SK-N-SH (cell line): Measurements from ENCODE around the gene ATP8A2. TPM values are rescaled to one million over a fixed set of nuclear protein-coding genes. Genes with fewer than 3 reads are reported as not detected.

ENCODE experiments used
- CTCF ChIA-PET: fragments of 300-600, 350-600 bp; formaldehyde crosslinking; extraction: SDS; loops from one replicate; lab custom pipeline; 2021; lab: Yijun Ruan, JAX
- POLR2A ChIA-PET: fragments of 350-600 bp; sonication (Branson Sonifier 250); formaldehyde crosslinking; extraction: SDS; loops from one replicate; lab custom pipeline; 2020; ENCODE audit warnings: antibody characterized with exemption, inconsistent platforms; lab: Yijun Ruan, JAX
- DNase-seq: peaks from one replicate; pipeline ENCODE4 v3.0.0; 2012
- H2AFZ ChIP-seq: fragments of 200-600 bp; sonication (generic); 2 replicates; pipeline ENCODE4 v1.8.1; 2016; ENCODE audit warnings: antibody characterized with exemption, mild to moderate bottlenecking, low read depth
- H3F3A ChIP-seq: fragments of 200-600 bp; sonication (generic); replicated peaks from 2 replicates; pipeline ENCODE3; 2016; ENCODE audit warnings: antibody characterized with exemption, mild to moderate bottlenecking; ENCODE audit not compliant: insufficient read depth
- H3K27ac ChIP-seq, 2 experiments: fragments of 200-500 bp in 1 of 2; fragments of 200-600 bp in 1 of 2; sonication (Bioruptor generic) in 1 of 2; sonication (generic), shearing (Covaris generic) in 1 of 2; 2 replicates each; pipeline versions ENCODE4 v1.5.1 to v1.6.1; 2014 to 2016; ENCODE audit warnings: low read depth in 2 of 2, inconsistent platforms in 1 of 2, low read length in 1 of 2, mild to moderate bottlenecking in 1 of 2, mixed read lengths in 1 of 2
- H3K27me3 ChIP-seq: fragments of 200-600 bp; sonication (generic), shearing (Covaris generic); 2 replicates; pipeline ENCODE4 v1.6.1; 2016; ENCODE audit warnings: mixed run types; ENCODE audit not compliant: insufficient read depth
- H3K36me3 ChIP-seq, 2 experiments: fragments of 200-500 bp in 1 of 2; fragments of 200-600 bp in 1 of 2; sonication (Bioruptor generic) in 1 of 2; sonication (generic) in 1 of 2; replicated peaks in 1 of 2; 2 replicates each; pipeline versions ENCODE3 to v1.5.1; 2014 to 2016; ENCODE audit warnings: low read length in 1 of 2, mild to moderate bottlenecking in 1 of 2; ENCODE audit not compliant: insufficient read depth in 2 of 2, control insufficient read depth in 1 of 2
- H3K4me1 ChIP-seq, 2 experiments: fragments of 200-500 bp in 1 of 2; fragments of 200-600 bp in 1 of 2; sonication (Bioruptor generic) in 1 of 2; sonication (generic), shearing (Covaris generic) in 1 of 2; 2 replicates each; pipeline versions ENCODE4 v1.5.1 to v1.6.1; 2014 to 2016; ENCODE audit warnings: low read depth in 1 of 2, low read length in 1 of 2, mixed run types in 1 of 2; ENCODE audit not compliant: insufficient read depth in 2 of 2, control insufficient read depth in 1 of 2
- H3K4me2 ChIP-seq: fragments of 200-600 bp; sonication (generic), shearing (Covaris generic); 2 replicates; pipeline ENCODE4 v1.6.1; 2017; ENCODE audit warnings: mixed run types
- H3K4me3 ChIP-seq, 2 experiments: fragments of 200-500 bp in 1 of 2; fragments of 200-600 bp in 1 of 2; sonication (Bioruptor generic) in 1 of 2; sonication (generic), shearing (Covaris generic) in 1 of 2; 2 replicates each; pipeline versions ENCODE4 v1.5.1 to v1.8.1; 2014 to 2016; ENCODE audit warnings: low read depth in 2 of 2, inconsistent platforms in 1 of 2, low read length in 1 of 2, mild to moderate bottlenecking in 1 of 2, mixed read lengths in 1 of 2, moderate library complexity in 1 of 2
- H3K79me2 ChIP-seq: fragments of 200-600 bp; sonication (generic); 2 replicates; pipeline ENCODE4 v1.8.1; 2017; ENCODE audit warnings: mild to moderate bottlenecking; ENCODE audit not compliant: insufficient read depth
- H3K9ac ChIP-seq: fragments of 200-600 bp; sonication (generic); 2 replicates; pipeline ENCODE4 v1.6.1; 2017; ENCODE audit warnings: mixed run types
- H3K9me2 ChIP-seq: fragments of 200-600 bp; sonication (generic); 2 replicates; pipeline ENCODE4 v1.6.1; 2017; ENCODE audit warnings: mixed run types
- H3K9me3 ChIP-seq: fragments of 200-600 bp; sonication (generic); 2 replicates; pipeline ENCODE4 v1.6.1; 2017; ENCODE audit warnings: mixed run types, mild to moderate bottlenecking, moderate library complexity
- H4K20me1 ChIP-seq: fragments of 200-600 bp; sonication (generic); 2 replicates; pipeline ENCODE4 v1.6.1; 2017; ENCODE audit warnings: mild to moderate bottlenecking, mixed run types; ENCODE audit not compliant: insufficient read depth
- EP300 ChIP-seq, 2 experiments: IDR thresholded peaks; 2 replicates each; pipeline versions ENCODE4 v1.4.0 to v1.6.1; 2012; ENCODE audit warnings: borderline replicate concordance in 1 of 2, low read depth in 1 of 2, low read length in 1 of 2
- FOXM1 ChIP-seq: IDR thresholded peaks from 2 replicates; pipeline ENCODE4 v1.4.0; 2012; ENCODE audit warnings: low read depth, mild to moderate bottlenecking
- JUND ChIP-seq: IDR thresholded peaks from 2 replicates; pipeline ENCODE4 v1.4.0; 2012
- MAX ChIP-seq: IDR thresholded peaks from 2 replicates; pipeline ENCODE4 v1.4.0; 2012; ENCODE audit warnings: low read depth
- NFIC ChIP-seq: IDR thresholded peaks from 2 replicates; pipeline ENCODE4 v1.4.0; 2012; ENCODE audit warnings: borderline replicate concordance
- NRF1 ChIP-seq: IDR thresholded peaks from 2 replicates; pipeline ENCODE4 v1.6.1; 2012; ENCODE audit warnings: low read depth, mild to moderate bottlenecking, low read length
- REST ChIP-seq: IDR thresholded peaks from 2 replicates; pipeline ENCODE4 v1.6.1; 2012; ENCODE audit warnings: mild to moderate bottlenecking, low read depth, low read length, moderate library complexity
- RFX5 ChIP-seq: IDR thresholded peaks from 2 replicates; pipeline ENCODE4 v1.6.1; 2012; ENCODE audit warnings: mild to moderate bottlenecking, improper control_type of control experiment, low read length
- RXRA ChIP-seq: IDR thresholded peaks from 2 replicates; pipeline ENCODE4 v1.4.0; 2012; ENCODE audit warnings: low read depth, mild to moderate bottlenecking, borderline replicate concordance
- SIN3A ChIP-seq: IDR thresholded peaks from 2 replicates; pipeline ENCODE4 v1.6.1; 2012; ENCODE audit warnings: low read depth, mild to moderate bottlenecking, low read length, moderate library complexity, borderline replicate concordance
- SMC3 ChIP-seq: IDR thresholded peaks from 2 replicates; pipeline ENCODE4 v1.6.1; 2012; ENCODE audit warnings: low read depth, low read length, improper control_type of control experiment
- TEAD4 ChIP-seq: IDR thresholded peaks from 2 replicates; pipeline ENCODE4 v1.4.0; 2012; ENCODE audit warnings: mild to moderate bottlenecking, borderline replicate concordance; ENCODE audit not compliant: insufficient read depth
- USF1 ChIP-seq: IDR thresholded peaks from 2 replicates; pipeline ENCODE4 v1.4.0; 2012; ENCODE audit warnings: low read depth, borderline replicate concordance
- ZBTB33 ChIP-seq: IDR thresholded peaks from 2 replicates; pipeline ENCODE4 v1.4.0; 2012; ENCODE audit warnings: low read depth, borderline replicate concordance
- WGBS: methylation state at CpG from one replicate; pipeline ENCODE4 v1.1.6; 2017; ENCODE audit warnings: low lambda C conversion rate; 5-methylcytosine and 5-hydroxymethylcytosine counted together
- polyA plus RNA-seq, 3 experiments: library from polyadenylated mRNA; depleted of rRNA; stranded (reverse); fragments of >200 nt; gene quantifications; 2 replicates each; pipeline ENCODE4 v1.2.3, GENCODE V29; 2012

The ATP8A2 gene
- polyA plus RNA-seq, 1 of the 3 experiments (the other 2 are of a cell fraction): 0.02 TPM

GRCh38 chr13:25493931-25494640 lies 122.3 kb downstream of the ATP8A2 start:
- WGBS: 30% methylated on average over 10 of the region's 10 CpGs
- peak; percentile 65; the same call in 1 of the 2 replicates for TF ChIP-seq REST
- TF ChIP-seq TEAD4: no peak
- H3K4me3 ChIP-seq: no peak overlapping the region
- H3K79me2 ChIP-seq: no peaks in the 10 kb centered on the region
- no peak for DNase-seq
- H3K9me2 ChIP-seq: no peaks in the 10 kb centered on the region
- H3K36me3 ChIP-seq: no peaks in the 10 kb centered on the region
- no peak overlapping the region for H3K4me2 ChIP-seq
- no peak overlapping the region for H2AFZ ChIP-seq
- POLR2A ChIA-PET: no interaction called here
- no peaks in the 10 kb centered on the region for H4K20me1 ChIP-seq
- CTCF ChIA-PET: no interaction called here
- no peaks in the 10 kb centered on the region for H3K9me3 ChIP-seq
- H3K27me3 ChIP-seq: no peaks in the 10 kb centered on the region
- H3K27ac ChIP-seq: no peak overlapping the region
- H3K4me1 ChIP-seq: no peaks in the 10 kb centered on the region
- H3K9ac ChIP-seq: no peak overlapping the region
- H3F3A ChIP-seq: no peaks in the 10 kb centered on the region

- Histone ChIP-seq H3K9me3 (no peaks in the 10 kb centered on the region), H3K4me1 (no peaks in the 10 kb centered on the region), H3K4me3 (no peak overlapping the region), H4K20me1 (no peaks in the 10 kb centered on the region), H3K27ac (no peak overlapping the region), H3K9ac (no peak overlapping the region), H3K79me2 (no peaks in the 10 kb centered on the region), H3K4me2 (no peak overlapping the region), H3K9me2 (no peaks in the 10 kb centered on the region), H2AFZ (no peak overlapping the region), H3K27me3 (no peaks in the 10 kb centered on the region), H3K36me3 (no peaks in the 10 kb centered on the region), H3F3A (no peaks in the 10 kb centered on the region)
- no peak for DNase-seq
- CTCF ChIA-PET: no interaction called here
- TF ChIP-seq SIN3A: no peak
- TF ChIP-seq MAX: no peak
- TF ChIP-seq NFIC: no peak
- TF ChIP-seq FOXM1: no peak
- no peak for TF ChIP-seq TEAD4
- TF ChIP-seq JUND: no peak
- TF ChIP-seq REST: no peak
- no peak for TF ChIP-seq NRF1
- no peak for TF ChIP-seq RXRA
- no peak for TF ChIP-seq EP300 (IDR thresholded peaks at IDR 0.05; ENCODE audit: borderline replicate concordance in 1 of 2, low read depth in 1 of 2, low read length in 1 of 2)
- no peak for TF ChIP-seq USF1
- no peak for TF ChIP-seq SMC3
- TF ChIP-seq ZBTB33: no peak
- no peak for TF ChIP-seq RFX5
- POLR2A ChIA-PET: no interaction called here
- 15% methylated on average over 9 of the region's 9 CpGs for WGBS
Observed at GRCh38 chr13:25494698-25495411, 123.1 kb downstream of the ATP8A2 start.
